ENCODE measurements around the gene CASZ1.

DNA sequence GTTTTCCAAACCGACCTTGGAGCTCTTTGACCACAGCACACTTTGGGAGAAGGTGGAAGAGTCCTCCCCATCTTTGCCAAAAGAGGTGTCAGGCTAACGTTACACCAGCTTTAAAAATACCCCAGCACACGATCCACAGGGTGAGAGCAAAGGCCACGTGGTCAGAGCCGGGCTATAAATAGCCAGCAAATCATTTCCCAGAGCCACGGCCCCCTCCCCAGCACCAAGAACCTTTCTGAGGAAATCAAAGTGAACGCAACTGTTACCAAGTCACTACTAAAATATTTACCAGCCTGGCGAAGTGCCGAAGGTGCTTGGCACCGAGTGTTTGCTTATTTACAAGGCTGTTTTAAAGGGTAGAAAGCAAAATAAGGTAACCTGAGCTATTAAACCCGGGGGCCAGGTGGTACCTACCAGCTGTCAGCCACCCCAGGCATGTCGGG lies 72.4 kb downstream of the CASZ1 start:
- TF ChIP-seq, protein P1, sequence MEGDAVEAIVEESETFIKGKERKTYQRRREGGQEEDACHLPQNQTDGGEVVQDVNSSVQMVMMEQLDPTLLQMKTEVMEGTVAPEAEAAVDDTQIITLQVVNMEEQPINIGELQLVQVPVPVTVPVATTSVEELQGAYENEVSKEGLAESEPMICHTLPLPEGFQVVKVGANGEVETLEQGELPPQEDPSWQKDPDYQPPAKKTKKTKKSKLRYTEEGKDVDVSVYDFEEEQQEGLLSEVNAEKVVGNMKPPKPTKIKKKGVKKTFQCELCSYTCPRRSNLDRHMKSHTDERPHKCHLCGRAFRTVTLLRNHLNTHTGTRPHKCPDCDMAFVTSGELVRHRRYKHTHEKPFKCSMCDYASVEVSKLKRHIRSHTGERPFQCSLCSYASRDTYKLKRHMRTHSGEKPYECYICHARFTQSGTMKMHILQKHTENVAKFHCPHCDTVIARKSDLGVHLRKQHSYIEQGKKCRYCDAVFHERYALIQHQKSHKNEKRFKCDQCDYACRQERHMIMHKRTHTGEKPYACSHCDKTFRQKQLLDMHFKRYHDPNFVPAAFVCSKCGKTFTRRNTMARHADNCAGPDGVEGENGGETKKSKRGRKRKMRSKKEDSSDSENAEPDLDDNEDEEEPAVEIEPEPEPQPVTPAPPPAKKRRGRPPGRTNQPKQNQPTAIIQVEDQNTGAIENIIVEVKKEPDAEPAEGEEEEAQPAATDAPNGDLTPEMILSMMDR (conservative IDR thresholded peaks at IDR 0.05): no peak
- TF ChIP-seq EZH2 (IDR thresholded peaks at IDR 0.05; ENCODE audit: low read depth): no peak

Data from PC-9 (cell line).